GM23338 (cell line): ENCODE data around the gene OSBPL6. TPM values are rescaled to one million over a fixed set of nuclear protein-coding genes. Genes with fewer than 3 reads are reported as not detected.
"Not testable (repeated sequence)": the region's sequence is repeated elsewhere in the genome, so short reads cannot be mapped to it uniquely, and the experiment has no call there.

Experiments used
- ATAC-seq: fragments of 200-7000 bp; cut with Tn5 transposase; 3 replicates; pipeline ENCODE4 v1.9.1; 2020
- DNase-seq: peaks from one replicate; pipeline ENCODE4 v3.0.0-alpha.2; 2015; ENCODE audit warnings: low spot score
- H2AFZ ChIP-seq: fragments of 200-600 bp; sonication (generic); 2 replicates; pipeline ENCODE4 v1.8.0; 2016; ENCODE audit warnings: antibody characterized with exemption, mild to moderate bottlenecking, moderate library complexity
- H3F3A ChIP-seq: fragments of 200-600 bp; sonication (generic); replicated peaks from 2 replicates; pipeline ENCODE4 v1.8.0; 2017; ENCODE audit warnings: antibody characterized with exemption, mixed run types, low read depth
- H3K27ac ChIP-seq: fragments of 200-600 bp; sonication (generic); 2 replicates; pipeline ENCODE4 v1.6.1; 2016; ENCODE audit warnings: low read depth
- H3K27me3 ChIP-seq: fragments of 200-600 bp; sonication (generic); 2 replicates; pipeline ENCODE4 v1.8.0; 2016; ENCODE audit warnings: mild to moderate bottlenecking, mixed run types, moderate library complexity; ENCODE audit not compliant: insufficient read depth
- H3K36me3 ChIP-seq: fragments of 200-600 bp; sonication (generic); 2 replicates; pipeline ENCODE4 v1.8.0; 2016; ENCODE audit warnings: mild to moderate bottlenecking; ENCODE audit not compliant: insufficient read depth
- H3K4me1 ChIP-seq: fragments of 200-600 bp; sonication (generic); 2 replicates; pipeline ENCODE4 v1.8.0; 2016; ENCODE audit warnings: mild to moderate bottlenecking, moderate library complexity; ENCODE audit not compliant: insufficient read depth
- H3K4me2 ChIP-seq: fragments of 200-600 bp; sonication (generic); 2 replicates; pipeline ENCODE4 v1.7.1; 2017; ENCODE audit warnings: mixed run types
- H3K4me3 ChIP-seq: fragments of 200-600 bp; sonication (generic); 2 replicates; pipeline ENCODE4 v1.6.1; 2016; ENCODE audit warnings: mixed run types
- H3K79me2 ChIP-seq: fragments of 200-600 bp; sonication (generic); replicated peaks from 2 replicates; pipeline ENCODE4 v1.8.0; 2017; ENCODE audit warnings: mild to moderate bottlenecking; ENCODE audit not compliant: insufficient read depth
- H3K9me2 ChIP-seq: fragments of 200-600 bp; sonication (generic); 2 replicates; pipeline ENCODE4 v1.8.0; 2017; ENCODE audit not compliant: insufficient read depth
- H4K20me1 ChIP-seq: fragments of 200-600 bp; sonication (generic); replicated peaks from 2 replicates; pipeline ENCODE4 v1.8.0; 2017; ENCODE audit warnings: mild to moderate bottlenecking; ENCODE audit not compliant: insufficient read depth
- H3K27ac Mint-ChIP-seq: 2 replicates; pipeline ENCODE4 v1.8.0; 2020; ENCODE audit warnings: inconsistent platforms, mild to moderate bottlenecking, moderate library complexity, mixed read lengths
- H3K27me3 Mint-ChIP-seq: 3 replicates; pipeline ENCODE4 v1.8.0; 2022; ENCODE audit warnings: low read depth, mild to moderate bottlenecking, moderate library complexity, mixed read lengths, inconsistent platforms; ENCODE audit not compliant: insufficient read depth, poor library complexity
- H3K36me3 Mint-ChIP-seq: 3 replicates; pipeline ENCODE4 v1.8.0; 2021; ENCODE audit warnings: low read depth, mild to moderate bottlenecking, inconsistent platforms, moderate library complexity, mixed read lengths
- H3K4me1 Mint-ChIP-seq: 3 replicates; pipeline ENCODE4 v1.8.0; 2020; ENCODE audit warnings: mild to moderate bottlenecking, inconsistent platforms, mixed read lengths
- H3K4me3 Mint-ChIP-seq: 3 replicates; pipeline ENCODE4 v1.8.0; 2021; ENCODE audit warnings: moderate library complexity, mild to moderate bottlenecking, inconsistent platforms, mixed read lengths
- H3K9me3 Mint-ChIP-seq: 3 replicates; pipeline ENCODE4 v1.8.0; 2020; ENCODE audit warnings: moderate library complexity, mild to moderate bottlenecking, inconsistent platforms, mixed read lengths
- CTCF ChIP-seq, 2 experiments: fragments of 200-600 bp in 1 of 2; sonication (generic) in 1 of 2; conservative IDR thresholded peaks; 2 replicates each; pipeline versions ENCODE4 v1.5.1 to v1.6.1; 2016 to 2017; ENCODE audit warnings: antibody characterized with exemption in 2 of 2, low read depth in 2 of 2, mild to moderate bottlenecking in 2 of 2, moderate library complexity in 1 of 2
- EZH2 ChIP-seq: fragments of 200-600 bp; sonication (generic); IDR thresholded peaks from one replicate; pipeline ENCODE4 v1.8.0; 2017; ENCODE audit warnings: antibody characterized with exemption, mild to moderate bottlenecking, low read depth; ENCODE audit not compliant: unreplicated experiment
- EZH2phosphoT487 ChIP-seq: fragments of 200-600 bp; sonication (generic); IDR thresholded peaks from one replicate; pipeline ENCODE4 v1.8.1; 2018; ENCODE audit warnings: antibody characterized with exemption; ENCODE audit not compliant: unreplicated experiment
- NANOG ChIP-seq: IDR thresholded peaks from 2 replicates; pipeline ENCODE4 v1.6.1; 2016; ENCODE audit warnings: antibody characterized with exemption, borderline replicate concordance
- REST ChIP-seq: IDR thresholded peaks from one replicate; pipeline ENCODE4 v1.6.1; 2018; ENCODE audit warnings: antibody characterized with exemption; ENCODE audit not compliant: unreplicated experiment
- ZNF114 ChIP-seq: fragments of 250-450 bp; sonication (Bioruptor Pico); IDR thresholded peaks from 2 replicates; pipeline ENCODE4 v1.5.0; 2020; ENCODE audit warnings: mild to moderate bottlenecking, moderate library complexity
- ZNF462 ChIP-seq: fragments of 250-450 bp; sonication (Bioruptor Pico); IDR thresholded peaks from 2 replicates; pipeline ENCODE4 v1.5.0; 2020; ENCODE audit warnings: mild to moderate bottlenecking, moderate library complexity
- polyA plus RNA-seq: library from polyadenylated mRNA; unstranded; fragments of >200 nt; fragmentation: Nextera tagmentation; extraction: Ambion mirVana; gene quantifications from 2 replicates; pipeline ENCODE4 v1.2.1, GENCODE V29; 2016
- total RNA-seq: library from RNA; depleted of rRNA; stranded (reverse); fragments of >200 nt; shearing (Covaris generic); gene quantifications from 2 replicates; pipeline ENCODE4 v1.2.3, GENCODE V29; 2014
- TF ChIP-seq, protein P1 (sequence below): IDR thresholded peaks from 2 replicates; pipeline ENCODE4 v1.6.1; 2016; ENCODE audit warnings: antibody characterized with exemption

The OSBPL6 gene
- total and polyA plus RNA-seq, 2 experiments from 2014 or later = 6.0 to 8.5 TPM

DNA sequence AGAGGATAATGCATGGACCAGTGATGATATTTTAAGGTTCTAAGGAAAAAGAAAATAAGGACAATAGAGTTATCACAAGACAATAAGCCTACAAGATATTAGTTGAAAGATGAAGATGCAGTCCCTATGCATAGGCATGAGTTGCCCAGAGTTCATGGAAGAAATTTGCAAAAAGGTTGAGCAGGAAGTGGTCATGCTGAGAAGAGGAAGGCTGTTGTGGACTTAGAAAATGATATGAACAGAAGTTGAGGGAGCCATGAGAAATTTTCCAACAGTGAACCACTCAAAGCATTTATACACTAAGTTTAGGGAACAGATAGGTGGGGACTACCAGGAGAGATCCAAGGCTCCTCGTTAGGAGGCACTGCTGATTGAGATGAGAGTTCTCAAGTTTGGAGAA lies 3.5 kb downstream of the OSBPL6 start (continued):
- TF ChIP-seq ZNF462 = no peak

DNA sequence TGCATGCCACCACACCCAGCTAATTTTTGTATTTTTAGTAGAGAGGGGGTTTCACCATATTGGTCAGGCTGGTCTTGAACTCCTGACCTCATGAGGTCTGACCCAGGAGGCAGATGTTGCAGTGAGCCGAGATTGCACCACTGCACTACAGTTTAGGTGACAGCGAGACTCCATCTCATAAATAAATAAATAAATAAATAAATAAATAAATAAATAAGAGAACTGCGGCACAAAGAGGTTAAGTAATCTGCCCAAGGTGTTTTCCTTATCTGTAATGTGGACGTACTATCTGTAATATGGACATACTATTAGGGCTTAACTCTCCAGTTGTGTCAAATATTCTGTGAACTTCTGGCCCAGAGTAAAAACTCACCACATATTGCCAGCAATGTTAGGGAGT lies 4.1 kb downstream of the OSBPL6 start:
- not testable (repeated sequence) for H3K4me3 Mint-ChIP-seq, H2AFZ ChIP-seq, DNase-seq

GRCh38 chr2:178199334-178199733 lies 5.0 kb downstream of the OSBPL6 start:
- Histone ChIP-seq H4K20me1 (peaks cover 17% of the 10 kb centered on the region), H3K27me3 (peaks cover 22% of the 10 kb centered on the region), H3K4me3 (no peak overlapping the region), H3K4me2 (no peak overlapping the region), H3K4me1 (peaks cover 19% of the 10 kb centered on the region), H3K79me2 (no peaks in the 10 kb centered on the region; the same call in 1 of the 2 replicates), H3K36me3 (no peaks in the 10 kb centered on the region), H3F3A (no peaks in the 10 kb centered on the region), H3K27ac (no peak overlapping the region), H2AFZ (no peak overlapping the region), H3K9me2 (no peaks in the 10 kb centered on the region)
- Mint-ChIP-seq H3K4me1 (peaks cover 18% of the 10 kb centered on the region), H3K27ac (no peak overlapping the region), H3K27me3 (peaks cover 3% of the 10 kb centered on the region), H3K36me3 (no peaks in the 10 kb centered on the region), H3K9me3 (no peaks in the 10 kb centered on the region), H3K4me3 (no peak overlapping the region)
- ATAC-seq (no peak), DNase-seq (no peak)
- TF ChIP-seq CTCF (conservative IDR thresholded peaks at IDR 0.05; ENCODE audit: low read depth in 2 of 2) (no peak), ZNF114 (CRISPR knock-in tag) (no peak), EZH2 (no peak), REST (no peak), NANOG (no peak), EZH2phosphoT487 (no peak)
- TF ChIP-seq, protein P1, sequence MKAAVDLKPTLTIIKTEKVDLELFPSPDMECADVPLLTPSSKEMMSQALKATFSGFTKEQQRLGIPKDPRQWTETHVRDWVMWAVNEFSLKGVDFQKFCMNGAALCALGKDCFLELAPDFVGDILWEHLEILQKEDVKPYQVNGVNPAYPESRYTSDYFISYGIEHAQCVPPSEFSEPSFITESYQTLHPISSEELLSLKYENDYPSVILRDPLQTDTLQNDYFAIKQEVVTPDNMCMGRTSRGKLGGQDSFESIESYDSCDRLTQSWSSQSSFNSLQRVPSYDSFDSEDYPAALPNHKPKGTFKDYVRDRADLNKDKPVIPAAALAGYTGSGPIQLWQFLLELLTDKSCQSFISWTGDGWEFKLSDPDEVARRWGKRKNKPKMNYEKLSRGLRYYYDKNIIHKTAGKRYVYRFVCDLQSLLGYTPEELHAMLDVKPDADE = no peak

More for the DNA sequence above, 4.1 kb downstream of the OSBPL6 start:
- Histone ChIP-seq H4K20me1 (peaks cover 17% of the 10 kb centered on the region), H3K4me1 (peaks cover 20% of the 10 kb centered on the region), H3K27me3 (peaks cover 29% of the 10 kb centered on the region)
- not testable (repeated sequence) for ATAC-seq, H3K4me2 ChIP-seq, H3K27me3 Mint-ChIP-seq, H3K36me3 Mint-ChIP-seq, H3K4me3 ChIP-seq, H3K27ac ChIP-seq, H3K9me3 Mint-ChIP-seq, H3K36me3 ChIP-seq, H3K9me2 ChIP-seq, H3F3A ChIP-seq, H3K79me2 ChIP-seq, H3K27ac Mint-ChIP-seq
- peaks cover 21% of the 10 kb centered on the region for H3K4me1 Mint-ChIP-seq
